GM18498 (cell line): ENCODE data around the gene ATG10.
"Not testable (repeated sequence)": the region's sequence is repeated elsewhere in the genome, so short reads cannot be mapped to it uniquely, and the experiment has no call there.

Experiments used
- ATAC-seq: cut with Tn5 transposase; IDR thresholded peaks from one replicate; pipeline ENCODE4 v1.9.1; 2021; ENCODE audit warnings: mild to moderate bottlenecking, moderate library complexity; ENCODE audit not compliant: unreplicated experiment

The ATG10 gene

DNA sequence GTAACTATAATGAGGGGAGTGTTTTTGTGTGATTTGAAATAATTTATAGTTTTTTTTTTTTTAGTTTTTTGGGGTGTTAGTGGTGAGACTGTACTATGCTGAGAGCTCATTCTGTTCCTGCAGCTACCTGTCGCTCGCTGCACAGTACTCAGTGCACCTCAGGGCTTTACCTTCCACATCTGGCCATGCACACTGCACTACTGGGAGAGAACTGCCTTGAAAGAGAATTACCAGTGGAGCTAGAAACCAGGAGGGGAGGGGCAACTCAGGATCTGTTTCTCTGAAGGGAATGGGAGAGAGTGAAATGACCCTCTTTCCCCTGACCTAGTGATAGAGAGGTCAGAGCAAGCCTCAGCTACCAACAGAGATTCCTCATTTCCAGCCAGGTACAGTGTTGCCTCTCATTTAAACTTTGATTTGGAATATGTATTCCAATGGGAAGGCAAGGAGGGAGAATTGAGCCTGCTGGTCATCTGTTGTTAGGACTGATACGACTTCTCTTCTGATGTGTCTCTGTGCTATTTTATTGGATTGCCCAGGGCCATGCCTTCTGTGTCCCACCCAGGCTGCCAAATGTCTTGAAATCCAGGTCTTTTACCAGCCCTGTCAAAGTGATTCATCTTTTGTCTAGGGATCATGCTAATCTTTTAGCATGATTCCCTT lies 8.9 kb downstream of the ATG10 start:
- no peak for ATAC-seq

DNA sequence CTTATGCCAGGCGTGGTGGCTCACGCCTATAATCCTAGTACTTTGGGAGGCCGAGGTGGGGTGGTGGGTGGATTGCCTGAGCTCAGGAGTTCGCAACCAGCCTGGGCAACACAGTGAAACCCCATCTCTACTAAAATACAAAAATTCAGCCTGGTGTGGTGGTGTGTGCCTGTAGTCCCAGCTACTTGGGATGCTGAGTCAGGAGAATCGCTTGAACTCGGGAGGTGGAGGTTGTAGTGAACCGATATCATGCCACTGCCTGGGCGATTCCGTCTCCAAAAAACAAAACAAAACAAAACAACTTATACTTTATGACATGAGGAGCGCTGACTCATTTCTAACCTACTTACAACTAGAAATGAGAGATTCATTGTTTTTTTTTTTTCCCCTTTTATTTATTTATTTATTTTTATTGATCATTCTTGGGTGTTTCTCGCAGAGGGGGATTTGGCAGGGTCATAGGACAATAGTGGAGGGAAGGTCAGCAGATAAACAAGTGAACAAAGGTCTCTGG lies 10.4 kb downstream of the ATG10 start:
- not testable (repeated sequence) for ATAC-seq

DNA sequence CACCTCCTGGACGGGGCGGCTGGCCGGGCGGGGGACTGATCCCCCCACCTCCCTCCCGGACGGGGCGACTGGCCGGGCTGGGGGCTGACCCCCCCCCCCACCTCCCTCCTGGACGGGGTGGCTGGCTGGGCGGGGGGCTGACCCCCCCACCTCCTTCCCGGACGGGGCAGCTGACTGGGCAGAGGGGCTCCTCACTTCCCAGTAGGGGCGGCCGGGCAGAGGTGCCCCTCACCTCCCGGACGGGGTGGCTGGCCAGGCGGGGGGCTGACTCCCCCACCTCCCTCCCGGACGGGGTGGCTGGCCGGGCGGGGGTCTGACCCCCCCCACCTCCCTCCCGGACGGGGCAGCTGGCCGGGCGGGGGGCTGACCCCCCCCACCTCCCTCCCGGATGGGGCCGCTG lies 11.3 kb downstream of the ATG10 start:
- ATAC-seq, result not testable (repeated sequence)

DNA sequence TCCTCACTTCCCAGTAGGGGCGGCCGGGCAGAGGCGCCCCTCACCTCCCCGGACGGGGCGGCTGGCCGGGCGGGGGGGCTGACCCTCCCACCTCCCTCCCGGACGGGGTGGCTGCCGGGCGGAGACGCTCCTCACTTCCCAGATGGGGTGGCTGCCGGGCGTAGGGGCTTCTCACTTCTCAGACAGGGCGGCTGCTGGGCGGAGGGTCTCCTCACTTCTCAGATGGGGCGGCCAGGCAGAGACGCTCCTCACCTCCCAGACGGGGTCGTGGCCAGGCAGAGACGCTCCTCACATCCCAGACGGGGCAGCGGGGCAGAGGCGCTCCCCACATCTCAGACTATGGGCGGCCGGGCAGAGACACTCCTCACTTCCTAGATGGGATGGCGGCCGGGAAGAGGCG lies 11.7 kb downstream of the ATG10 start:
- not testable (repeated sequence) for ATAC-seq

DNA sequence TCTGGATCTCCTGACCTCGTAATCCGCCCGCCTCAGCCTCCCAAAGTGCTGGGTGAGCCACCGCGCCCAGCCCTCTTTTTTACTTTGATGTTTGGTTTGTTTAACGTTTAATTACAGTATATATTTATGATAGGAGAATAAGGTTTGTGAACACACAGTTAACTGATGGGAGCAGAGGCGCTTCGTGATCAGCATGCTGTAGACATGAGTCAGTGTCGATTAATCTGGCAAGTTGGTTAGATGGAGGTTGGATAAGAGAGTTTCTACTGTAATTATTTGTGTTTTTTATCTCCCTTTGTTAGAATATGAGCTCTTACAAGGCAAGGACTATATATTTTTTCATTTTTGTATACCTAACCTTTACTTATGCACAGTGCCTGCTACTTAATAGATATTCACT lies 14.3 kb downstream of the ATG10 start:
- ATAC-seq, result no peak

DNA sequence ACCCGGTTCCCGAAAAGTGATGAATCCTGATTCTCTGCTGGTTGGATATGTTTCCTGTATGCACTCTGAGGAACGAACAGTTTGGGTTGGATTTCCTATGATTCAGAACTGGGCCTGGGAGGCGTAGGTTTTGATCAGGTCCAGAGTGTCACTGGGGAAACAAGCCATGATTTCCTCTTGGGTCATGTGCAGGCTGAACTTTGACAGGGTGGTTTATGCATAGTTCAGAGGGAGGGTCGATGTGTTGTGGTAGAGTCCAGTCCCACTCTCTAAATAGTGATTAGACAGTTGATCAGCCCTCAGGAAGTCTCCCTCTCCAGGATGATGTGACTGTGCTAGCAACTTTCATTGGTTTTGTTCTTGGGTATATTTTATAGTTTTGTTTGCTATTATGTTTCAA lies 17.4 kb downstream of the ATG10 start:
- ATAC-seq, result no peak

DNA sequence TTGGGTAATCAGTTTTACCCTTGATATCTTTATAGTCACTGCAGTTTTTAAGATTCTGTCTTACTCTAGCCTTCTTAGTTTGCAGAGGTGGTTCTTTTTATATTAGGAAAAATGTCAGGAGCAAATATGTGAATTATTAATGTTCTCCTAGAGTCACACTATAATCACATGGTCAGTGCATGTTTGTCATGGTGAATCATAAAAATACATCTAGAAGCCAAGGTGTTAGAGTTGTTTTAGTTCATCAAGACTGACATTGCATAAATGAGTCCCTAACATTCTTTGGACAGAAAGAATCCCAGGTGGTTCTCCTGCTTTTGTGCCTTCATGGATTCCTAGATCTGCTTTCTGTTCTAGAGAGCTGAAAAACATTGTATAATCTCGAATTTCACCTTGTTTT lies 22.9 kb downstream of the ATG10 start:
- ATAC-seq, result no peak

DNA sequence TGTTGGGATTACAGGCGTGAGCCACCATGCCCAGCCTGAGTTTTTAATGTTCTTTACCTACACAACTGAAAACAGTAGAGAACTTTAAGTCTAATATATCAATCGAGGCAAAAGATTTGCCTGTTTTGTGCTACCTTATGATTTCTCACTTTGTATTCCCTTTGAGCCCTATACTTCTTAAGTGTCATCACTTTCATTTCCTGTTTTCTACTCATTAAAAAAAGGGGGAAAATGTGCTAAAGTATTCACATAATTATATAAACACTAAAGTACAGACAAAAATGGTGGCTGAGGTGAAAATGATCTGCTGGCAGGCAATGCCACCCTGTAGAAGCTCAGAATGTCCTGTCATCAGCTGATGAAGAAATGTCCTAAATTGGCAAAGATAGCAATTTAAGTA lies 23.6 kb downstream of the ATG10 start:
- no peak for ATAC-seq

DNA sequence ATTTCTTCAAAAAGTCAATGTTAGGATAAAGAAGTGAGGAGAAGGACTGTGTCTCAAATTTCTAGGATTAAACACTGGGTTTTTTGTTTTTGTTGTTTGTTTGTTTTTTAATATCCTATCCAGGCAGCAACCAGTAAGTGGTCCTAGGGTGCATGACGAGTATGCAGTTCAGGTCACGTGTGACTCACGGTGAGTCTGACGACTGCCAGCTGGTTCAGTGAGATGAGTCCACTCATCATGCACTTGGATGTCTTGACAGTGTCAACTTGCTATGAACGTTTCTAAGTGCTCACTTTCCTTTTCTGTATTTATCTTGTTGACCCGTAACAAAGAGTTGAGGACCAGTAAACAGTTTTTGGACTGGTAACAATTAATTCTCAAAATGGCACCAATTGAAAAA lies 32.7 kb downstream of the ATG10 start:
- ATAC-seq, result no peak

DNA sequence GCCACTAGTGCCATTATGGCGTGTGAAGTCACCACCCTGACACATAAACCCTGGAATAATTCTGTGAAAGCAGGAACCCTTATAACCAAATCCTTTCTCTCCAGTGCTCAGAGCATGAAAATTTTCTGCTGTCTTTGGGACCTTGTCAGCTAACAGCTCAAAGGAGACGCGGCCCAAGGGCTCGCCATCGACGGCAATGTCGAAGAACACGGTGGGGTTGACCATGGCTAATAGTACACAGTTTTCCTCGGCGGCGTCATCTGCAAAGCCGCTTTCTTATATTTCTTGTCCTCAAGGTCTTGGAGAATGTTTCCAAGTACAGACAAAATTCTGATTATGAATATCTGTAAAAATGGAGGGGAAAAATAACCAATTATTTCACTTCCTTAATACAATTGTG lies 38.0 kb downstream of the ATG10 start:
- ATAC-seq, result not testable (repeated sequence)

DNA sequence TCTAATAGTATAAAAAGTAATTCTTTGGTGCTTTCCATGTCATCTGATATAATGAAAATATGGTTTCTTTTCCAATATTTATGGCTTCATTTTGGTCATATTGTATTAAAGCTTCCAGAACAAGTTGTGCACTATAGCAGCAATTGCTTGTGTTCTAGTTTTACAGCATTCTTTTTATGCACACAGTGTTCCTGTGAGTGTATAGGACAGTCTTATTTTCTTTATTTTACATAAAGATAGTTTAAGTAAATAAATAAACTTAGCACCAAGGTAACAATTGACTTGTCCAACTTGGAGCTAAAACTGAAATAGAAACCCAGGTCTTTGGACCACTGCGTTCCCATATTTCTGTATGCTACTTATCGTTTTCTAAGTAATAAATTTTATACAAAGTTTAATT lies 38.9 kb downstream of the ATG10 start:
- no peak for ATAC-seq

DNA sequence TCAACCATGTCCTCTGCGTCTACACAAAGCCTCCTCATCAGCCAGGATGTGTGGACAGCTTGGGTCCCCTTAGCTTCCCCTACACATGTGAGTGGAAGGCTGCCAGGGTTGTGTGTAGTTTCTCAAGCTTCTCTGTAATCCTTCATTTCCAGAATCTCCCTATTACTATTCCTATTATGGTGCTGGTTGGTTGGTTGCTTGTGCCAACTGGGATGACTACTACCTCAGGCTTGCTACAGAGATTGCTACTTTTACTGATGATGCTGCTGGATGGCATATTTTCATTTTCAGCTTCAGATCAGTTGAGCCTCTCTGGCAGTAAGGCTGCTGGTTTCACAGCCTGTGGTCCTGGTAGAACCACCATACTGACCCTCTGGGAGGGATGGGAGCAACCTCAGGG lies 39.9 kb downstream of the ATG10 start:
- ATAC-seq, result no peak

DNA sequence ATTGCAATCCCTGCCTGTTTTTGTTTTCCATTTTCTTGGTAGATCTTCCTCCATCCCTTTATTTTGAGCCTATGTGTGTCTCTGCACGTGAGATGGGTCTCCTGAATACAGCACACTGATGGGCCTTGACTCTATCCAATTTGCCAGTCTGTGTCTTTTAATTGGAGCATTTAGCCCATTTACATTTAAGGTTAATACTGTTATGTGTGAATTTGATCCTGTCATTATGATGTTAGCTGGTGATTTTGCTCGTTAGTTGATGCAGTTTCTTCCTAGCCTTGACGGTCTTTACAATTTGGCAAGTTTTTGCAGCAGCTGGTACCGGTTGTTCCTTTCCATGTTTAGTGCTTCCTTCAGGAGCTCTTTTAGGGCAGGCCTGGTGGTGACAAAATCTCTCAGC lies 42.8 kb downstream of the ATG10 start:
- ATAC-seq, result not testable (repeated sequence)

DNA sequence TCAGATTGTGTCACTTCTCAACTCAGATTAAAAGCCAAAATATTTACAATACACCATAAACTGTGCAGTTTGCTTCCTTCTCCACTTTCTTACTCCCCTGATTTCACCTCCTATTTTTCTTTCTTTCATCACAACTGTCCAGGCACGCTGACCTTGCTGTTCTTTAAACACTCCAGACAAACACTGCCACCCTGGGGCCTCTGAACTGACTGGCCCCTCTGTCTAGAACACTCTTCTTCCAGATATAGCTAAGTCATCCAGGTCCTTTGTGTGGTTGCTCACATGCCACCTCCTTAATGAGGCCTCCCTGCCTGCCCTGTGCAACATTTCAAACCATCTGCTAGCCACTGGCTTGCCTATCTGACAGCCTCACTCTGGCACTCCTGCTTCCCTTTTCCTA lies 46.6 kb downstream of the ATG10 start:
- ATAC-seq, result no peak

DNA sequence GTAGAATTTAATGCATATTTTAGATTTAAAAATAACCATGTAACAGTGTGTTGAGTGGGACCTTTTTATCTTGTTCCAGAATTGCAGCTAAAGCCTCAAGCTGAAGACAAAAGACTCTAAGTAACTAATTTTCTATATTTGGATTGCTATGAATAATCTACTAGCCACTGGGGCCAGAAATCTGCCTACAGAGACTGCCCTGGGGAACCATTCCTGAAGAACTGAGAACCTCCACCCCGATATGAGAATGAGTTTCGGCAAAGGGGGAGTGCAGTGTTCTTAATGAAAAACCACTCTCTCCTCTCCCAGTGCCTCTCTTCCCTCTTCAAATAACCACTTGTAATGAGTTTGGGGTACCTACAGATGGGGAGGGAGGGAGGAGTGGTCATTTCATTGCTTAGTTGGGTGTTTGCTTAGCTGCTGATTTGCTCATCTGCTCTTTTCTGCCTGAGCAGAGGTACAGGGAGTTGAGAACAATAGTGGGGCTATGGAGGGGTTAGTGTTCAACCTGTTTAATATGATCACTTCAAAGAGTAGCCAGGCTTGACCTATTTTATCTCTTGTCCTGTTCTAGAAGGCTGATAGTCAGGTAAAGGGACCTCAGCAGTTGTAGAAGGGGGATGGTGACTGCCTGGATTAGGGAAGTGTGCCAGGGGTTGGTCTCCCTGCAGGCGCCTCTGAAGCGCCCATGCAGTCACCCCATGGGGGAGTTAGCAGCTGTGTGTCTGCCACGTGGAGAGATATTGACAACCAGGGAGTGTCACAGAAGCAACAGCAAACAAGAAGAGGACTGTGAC lies 47.7 kb downstream of the ATG10 start:
- no peak for ATAC-seq

DNA sequence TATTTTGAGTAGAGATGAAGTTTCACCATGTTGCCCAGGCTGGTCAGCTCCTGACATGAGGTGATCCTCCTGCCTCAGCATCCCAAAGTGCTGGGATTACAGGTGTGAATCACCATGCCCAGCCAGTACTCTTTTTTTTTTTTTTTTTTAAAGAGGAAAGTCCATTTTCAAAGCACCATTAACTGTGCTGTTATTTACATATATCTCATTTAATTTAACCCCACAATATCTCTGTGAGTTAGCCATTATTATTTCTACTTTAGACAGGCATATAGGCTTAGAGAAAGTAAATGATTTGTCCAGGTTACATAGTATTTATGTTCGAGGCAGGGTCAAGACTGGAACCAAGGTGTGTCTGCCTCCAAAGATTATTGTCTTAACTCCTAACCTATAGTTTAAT lies 50.7 kb downstream of the ATG10 start:
- ATAC-seq, result no peak

DNA sequence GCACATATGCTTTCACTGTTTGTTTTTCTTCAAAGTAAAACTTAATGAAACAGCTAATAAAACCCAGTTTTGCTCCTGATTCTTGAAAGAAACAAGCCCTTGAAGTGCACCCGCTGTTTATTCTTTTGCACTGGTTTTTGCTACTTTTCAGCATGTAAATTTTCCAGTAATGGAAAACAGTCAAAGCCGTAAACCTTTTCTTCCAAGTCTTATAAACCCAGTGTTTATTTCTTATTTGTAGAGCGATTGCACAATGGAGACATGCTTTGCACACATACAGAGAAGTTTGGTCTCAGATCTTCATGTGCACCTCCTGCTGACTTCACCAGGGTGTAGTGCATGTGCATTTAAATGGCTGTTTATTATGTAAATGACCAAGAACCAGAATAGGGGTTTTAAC lies 51.8 kb downstream of the ATG10 start:
- no peak for ATAC-seq

DNA sequence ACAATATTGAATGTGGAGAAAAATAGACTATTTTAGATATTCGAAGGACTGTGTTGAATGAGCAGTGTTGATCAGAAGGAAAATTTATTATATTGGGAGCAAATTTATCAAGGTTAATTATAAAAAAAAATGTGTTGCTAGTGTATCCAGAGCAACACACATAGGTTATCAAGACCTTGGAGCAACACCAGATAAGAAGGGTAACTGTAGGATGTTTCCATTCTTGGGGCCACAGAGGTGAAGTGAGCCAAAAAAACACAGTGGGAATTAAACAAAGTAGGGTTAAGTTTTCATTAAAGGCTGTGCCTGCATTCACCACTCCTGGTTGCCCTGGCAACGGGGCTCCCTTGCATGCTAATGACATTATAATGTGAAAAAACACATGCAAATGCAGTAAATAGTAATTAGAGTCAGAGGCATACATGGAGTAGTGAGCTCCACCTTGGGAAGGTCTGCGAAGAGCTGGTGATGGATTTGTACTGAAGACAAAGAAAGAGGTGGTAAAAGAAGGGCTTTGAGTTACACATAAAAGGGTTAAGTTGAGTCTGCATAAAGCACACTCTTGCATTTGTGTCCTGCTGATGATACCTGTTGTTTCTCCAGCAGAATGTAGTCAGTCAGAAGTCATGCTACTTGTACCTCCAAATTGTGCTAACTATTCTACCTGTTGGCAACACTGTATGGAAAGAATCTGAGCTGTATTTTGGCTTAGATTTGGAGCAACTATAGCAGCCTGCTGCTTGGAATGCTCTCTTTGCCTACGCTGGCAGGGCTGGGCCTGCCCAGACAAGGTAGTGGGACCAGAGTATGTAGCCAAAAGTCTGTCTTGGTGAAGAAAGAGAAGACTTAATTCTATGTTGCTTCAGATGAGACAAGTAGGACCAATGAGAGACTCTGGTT lies 59.6 kb downstream of the ATG10 start:
- no peak for ATAC-seq

DNA sequence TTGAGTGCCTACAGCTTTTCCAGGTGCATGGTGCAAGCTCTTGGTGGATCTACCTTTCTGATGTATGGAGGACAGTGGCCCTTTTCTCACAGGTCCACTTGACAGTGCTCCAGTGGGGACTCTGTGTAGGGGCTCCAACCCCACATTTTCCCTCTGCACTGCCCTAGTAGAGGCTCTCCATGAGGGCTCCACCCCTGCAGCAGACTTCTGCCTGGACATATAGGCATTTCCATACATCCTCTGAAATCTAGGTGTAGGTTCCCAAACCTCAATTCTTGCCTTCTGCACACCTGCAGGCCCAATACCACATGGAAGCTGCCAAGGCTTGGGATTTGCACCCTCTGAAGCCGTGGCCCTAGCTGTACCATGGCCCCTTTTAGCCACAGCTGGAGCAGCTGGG lies 71.1 kb downstream of the ATG10 start:
- not testable (repeated sequence) for ATAC-seq

DNA sequence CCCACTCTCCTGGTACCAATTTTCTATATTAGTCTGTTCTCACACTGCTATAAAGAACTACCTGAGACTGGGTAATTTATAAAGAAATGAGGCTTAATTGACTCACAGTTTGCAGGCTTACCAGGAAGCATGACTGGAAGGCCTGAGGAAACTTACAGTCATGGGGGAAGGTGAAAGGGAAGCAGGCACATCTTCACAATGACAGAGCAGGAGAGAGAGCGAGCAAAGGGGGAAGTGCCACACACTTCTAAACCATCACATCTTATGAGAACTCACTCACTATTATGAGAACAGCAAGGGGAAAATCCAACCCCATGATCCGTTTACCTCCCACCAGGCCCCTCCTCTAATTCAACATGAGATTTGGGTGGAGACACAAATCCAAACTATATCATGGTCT lies 72.2 kb downstream of the ATG10 start:
- no peak for ATAC-seq

DNA sequence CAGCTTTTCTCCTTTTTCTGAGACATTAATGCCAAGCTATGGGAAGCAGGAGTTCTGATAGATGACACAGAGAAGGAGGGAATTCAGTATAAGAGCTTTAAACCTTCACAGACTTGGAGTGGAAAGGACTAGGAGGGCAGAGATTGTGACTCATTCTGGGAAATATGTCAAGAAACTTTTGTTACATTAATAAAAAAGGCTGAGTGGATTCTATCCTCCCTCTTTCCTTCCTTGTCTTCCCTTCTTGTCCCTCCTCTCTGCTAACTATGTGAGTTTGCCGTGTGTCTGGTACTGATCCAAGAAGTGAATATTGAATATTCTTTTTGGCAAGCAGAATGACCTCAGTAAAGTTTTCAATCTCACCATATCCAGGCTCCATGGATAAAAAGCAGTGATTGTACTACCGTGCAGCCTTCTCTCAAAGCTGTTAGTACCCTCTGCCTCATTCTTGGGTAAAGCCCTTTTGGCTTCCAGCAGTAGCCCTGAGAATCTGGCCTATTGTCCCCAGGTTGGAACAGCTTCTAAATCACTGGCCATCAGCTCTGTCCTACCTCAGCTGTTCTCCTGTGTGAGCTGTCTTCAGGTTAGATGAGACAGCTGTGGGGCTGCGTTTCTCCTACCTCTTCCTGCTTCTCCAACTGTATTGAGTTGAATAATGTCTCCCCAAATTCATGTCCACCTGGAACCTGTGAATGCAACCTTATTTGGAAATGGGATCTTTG lies 73.9 kb downstream of the ATG10 start:
- ATAC-seq, result no peak
